HFFc6 (cell line): ENCODE data around the gene FREM2. TPM values are rescaled to one million over a fixed set of nuclear protein-coding genes. Genes with fewer than 3 reads are reported as not detected.

Experiments
- DNase-seq: peaks from one replicate; pipeline ENCODE4 v3.0.0-alpha.2; 2018
- H3K27ac Mint-ChIP-seq: 2 replicates; pipeline ENCODE4 v1.8.0; 2020; ENCODE audit warnings: mild to moderate bottlenecking, mixed read lengths
- H3K27me3 Mint-ChIP-seq: 2 replicates; pipeline ENCODE4 v1.8.0; 2021; ENCODE audit warnings: mild to moderate bottlenecking, moderate library complexity, mixed read lengths; ENCODE audit not compliant: insufficient read depth
- H3K36me3 Mint-ChIP-seq: 2 replicates; pipeline ENCODE4 v1.8.0; 2021; ENCODE audit warnings: low read depth, mixed read lengths
- H3K4me1 Mint-ChIP-seq: 2 replicates; pipeline ENCODE4 v1.8.0; 2020; ENCODE audit warnings: low read depth, mixed read lengths
- H3K4me3 Mint-ChIP-seq: 2 replicates; pipeline ENCODE4 v1.8.0; 2020; ENCODE audit warnings: mild to moderate bottlenecking, moderate library complexity, mixed read lengths
- H3K9me3 Mint-ChIP-seq: 2 replicates; pipeline ENCODE4 v1.8.0; 2020; ENCODE audit warnings: mild to moderate bottlenecking, mixed read lengths
- CTCF ChIP-seq: fragments of 200-600 bp; sonication (generic); IDR thresholded peaks from 2 replicates; pipeline ENCODE4 v1.5.0; 2021; ENCODE audit warnings: antibody characterized with exemption, mild to moderate bottlenecking
- total RNA-seq, 6 experiments: library from RNA; stranded (reverse); fragmentation: NEBNext Ultra II Directional; extraction: Animal tissue kit (Norgen Biotek cat#: 25700); gene quantifications; 2 replicates in 1 of 6; 3 replicates in 5 of 6; pipeline ENCODE4 v1.2.3, GENCODE V29; 2021

The FREM2 gene
- total RNA-seq, 6 experiments from 2014 or later, result not detected

GRCh38 chr13:38687246-38688229, 661 bp downstream of the FREM2 start:
- Mint-ChIP-seq H3K36me3 (no peaks in the 10 kb centered on the region), H3K27ac (no peak overlapping the region), H3K9me3 (peaks cover 9% of the 10 kb centered on the region; the same call in 1 of the 2 replicates), H3K4me1 (peaks cover 9% of the 10 kb centered on the region; the same call in 1 of the 2 replicates), H3K27me3 (peaks cover 2% of the 10 kb centered on the region; the same call in 1 of the 2 replicates), H3K4me3 (peak overlapping the region; percentile 18; the same call in 1 of the 2 replicates)
- TF ChIP-seq CTCF, result no peak
- no peak for DNase-seq

- Mint-ChIP-seq H3K36me3 (no peaks in the 10 kb centered on the region), H3K9me3 (peaks cover 9% of the 10 kb centered on the region; the same call in 1 of the 2 replicates), H3K4me3 (no peak overlapping the region), H3K4me1 (peaks cover 9% of the 10 kb centered on the region; the same call in 1 of the 2 replicates), H3K27ac (no peak overlapping the region), H3K27me3 (peaks cover 2% of the 10 kb centered on the region; the same call in 1 of the 2 replicates)
- DNase-seq, result no peak
- no peak for TF ChIP-seq CTCF
These were observed 1.8 kb downstream of the FREM2 start for GRCh38 chr13:38688674-38689073.

GRCh38 chr13:38690231-38690630, 3.4 kb downstream of the FREM2 start:
- peaks cover 9% of the 10 kb centered on the region; the same call in 1 of the 2 replicates for H3K9me3 Mint-ChIP-seq
- DNase-seq, result no peak
- no peak overlapping the region for H3K4me3 Mint-ChIP-seq

GRCh38 chr13:38693168-38693567, 6.3 kb downstream of the FREM2 start:
- Mint-ChIP-seq H3K27ac (no peak overlapping the region), H3K9me3 (peaks cover 9% of the 10 kb centered on the region; the same call in 1 of the 2 replicates), H3K4me3 (no peak overlapping the region), H3K4me1 (no peaks in the 10 kb centered on the region), H3K36me3 (no peaks in the 10 kb centered on the region), H3K27me3 (peaks cover 2% of the 10 kb centered on the region; the same call in 1 of the 2 replicates)
- no peak for DNase-seq
- TF ChIP-seq CTCF, result no peak

More at GRCh38 chr13:38690231-38690630, 3.4 kb downstream of the FREM2 start:
- Mint-ChIP-seq H3K36me3 (no peaks in the 10 kb centered on the region), H3K27ac (no peak overlapping the region), H3K27me3 (peaks cover 2% of the 10 kb centered on the region; the same call in 1 of the 2 replicates), H3K4me1 (peaks cover 9% of the 10 kb centered on the region; the same call in 1 of the 2 replicates)
- TF ChIP-seq CTCF, result no peak

GRCh38 chr13:38693641-38694040, 6.8 kb downstream of the FREM2 start:
- no peak overlapping the region for H3K27ac Mint-ChIP-seq
- no peak for TF ChIP-seq CTCF
- no peak for DNase-seq
- peaks cover 2% of the 10 kb centered on the region; the same call in 1 of the 2 replicates for H3K27me3 Mint-ChIP-seq
- no peaks in the 10 kb centered on the region for H3K4me1 Mint-ChIP-seq
- H3K4me3 Mint-ChIP-seq, result no peak overlapping the region
- H3K36me3 Mint-ChIP-seq, result no peaks in the 10 kb centered on the region
- H3K9me3 Mint-ChIP-seq, result peaks cover 9% of the 10 kb centered on the region; the same call in 1 of the 2 replicates
